ENCODE results near the gene KRT3.

- TF ChIP-seq TCF12 (IDR thresholded peaks at IDR 0.05; ENCODE audit: low read depth) (no peak), USF1 (IDR thresholded peaks at IDR 0.05) (no peak), EP300 (IDR thresholded peaks at IDR 0.05; ENCODE audit: borderline replicate concordance) (no peak), FOXM1 (IDR thresholded peaks at IDR 0.05; ENCODE audit: borderline replicate concordance, low read depth) (no peak), MAX (IDR thresholded peaks at IDR 0.05) (no peak), TAF1 (IDR thresholded peaks at IDR 0.05; ENCODE audit: low read depth) (no peak), YY1 (IDR thresholded peaks at IDR 0.05; ENCODE audit: low read depth) (no peak), CREB1 (IDR thresholded peaks at IDR 0.05; ENCODE audit: low read depth) (no peak), REST (IDR thresholded peaks at IDR 0.05; ENCODE audit: low read depth) (no peak), CEBPB (IDR thresholded peaks at IDR 0.05) (no peak), TEAD4 (IDR thresholded peaks at IDR 0.05) (no peak)
Observed at GRCh38 chr12:52815161-52815560, 19.2 kb upstream of the KRT3 start.

Data from Ishikawa (cell line).